ENCODE results near the gene CLSTN2.

- TF ChIP-seq SIN3A (IDR thresholded peaks at IDR 0.05; ENCODE audit: borderline replicate concordance, insufficient read depth, low read length) (no peak), POLR2AphosphoS5 (IDR thresholded peaks at IDR 0.05; ENCODE audit: low read depth, low read length) (no peak), TAF1 (IDR thresholded peaks at IDR 0.05; ENCODE audit: borderline replicate concordance, insufficient read depth, low read length) (no peak)
Observed at GRCh38 chr3:140252812-140253656, 318.0 kb downstream of the CLSTN2 start.
